Measurements from ENCODE around the gene MARCHF6. TPM values are rescaled to one million over a fixed set of nuclear protein-coding genes. Genes with fewer than 3 reads are reported as not detected.

MARCHF6 gene
- total and polyA plus RNA-seq, 2 of the 8 experiments (the other 6 are each of a cell fraction or from before 2014, with no cell fraction given): 93.1 to 118 TPM

- no peak overlapping the region for H2AK5ac ChIP-seq (ENCODE audit: low read depth, low read length)
- 47% methylated on average over 8 of the region's 8 CpGs; no CpG with 5 or more reads in 1 of the 2 experiments for WGBS, 2 experiments (ENCODE audit: extremely low coverage in 1 of 2, insufficient coverage in 1 of 2, insufficient read length in 1 of 2, insufficient replicate concordance in 2 of 2, low coverage in 1 of 2, low lambda C conversion rate in 2 of 2, missing lambda C conversion rate in 1 of 2)
- H3K14ac ChIP-seq (ENCODE audit: insufficient read length): no peak overlapping the region
- no peak overlapping the region for H2AFZ ChIP-seq (ENCODE audit: low read length)
- TF ChIP-seq CBX5 (IDR thresholded peaks at IDR 0.05; ENCODE audit: low read depth, low read length) (no peak), ATF2 (IDR thresholded peaks at IDR 0.05; ENCODE audit: low read length) (no peak), NANOG (IDR thresholded peaks at IDR 0.05; ENCODE audit: insufficient read depth, low read depth, low read length, poor library complexity, severe bottlenecking) (no peak), CEBPB (IDR thresholded peaks at IDR 0.05; ENCODE audit: low read depth, low read length) (no peak), EP300 (IDR thresholded peaks at IDR 0.05; ENCODE audit: borderline replicate concordance in 1 of 2, low read depth in 2 of 2, low read length in 2 of 2) (no peak), EZH2 (IDR thresholded peaks at IDR 0.05; ENCODE audit: low read depth, low read length, severe bottlenecking) (no peak), HDAC6 (IDR thresholded peaks at IDR 0.05; ENCODE audit: low read depth, low read length) (no peak), RAD21 (IDR thresholded peaks at IDR 0.05 in 1 of 2, conservative IDR thresholded peaks at IDR 0.05 in 1 of 2; ENCODE audit: low read depth in 2 of 2, low read length in 2 of 2) (no peak), EGR1 (IDR thresholded peaks at IDR 0.05; ENCODE audit: borderline replicate concordance, low read depth, low read length) (no peak)
- H2BK12ac ChIP-seq (ENCODE audit: low read depth, low read length): no peak overlapping the region
- no peaks in the 10 kb centered on the region for H3K79me2 ChIP-seq (ENCODE audit: control insufficient read depth in 1 of 2, insufficient read depth in 2 of 2, low read length in 2 of 2)
- H3K9ac ChIP-seq (replicated peaks in 1 of 4; ENCODE audit: extremely low read depth in 1 of 4, low read depth in 3 of 4, low read length in 3 of 4): no peak overlapping the region; a peak in 1 of 7 replicates
- H4K8ac ChIP-seq (ENCODE audit: extremely low read depth, insufficient read depth, low read length): no peak overlapping the region
- H2BK15ac ChIP-seq (ENCODE audit: low read length): no peak overlapping the region
- no peak overlapping the region for H3K56ac ChIP-seq (replicated peaks; ENCODE audit: insufficient read length, low read depth, low read length)
- no peak overlapping the region for H4K5ac ChIP-seq (ENCODE audit: insufficient read length, low read depth, low read length)
- POLR2A ChIA-PET (ENCODE audit: partially characterized antibody): interaction anchor here (1.2 to 1.4 kb wide), 3 partner anchors 12 to 56 kb away, joined by 3 to 5 read pairs (median 3); partner anchors contain the start of gene MARCHF6
- H2BK120ac ChIP-seq (replicated peaks; ENCODE audit: low read depth, low read length): no peak overlapping the region
- H2BK5ac ChIP-seq (ENCODE audit: low read depth, low read length): no peak overlapping the region
- H3K4me2 ChIP-seq (ENCODE audit: insufficient read depth in 1 of 2, low read depth in 2 of 2, low read length in 2 of 2): peak overlapping the region; percentile 95
- H3K27ac ChIP-seq (ENCODE audit: low read depth, low read length): no peak overlapping the region
- CTCF ChIA-PET (ENCODE audit: partially characterized antibody): interaction anchor here (0.6 to 1.7 kb wide), 4 partner anchors 11 to 117 kb away, joined by 3 to 5 read pairs (median 4); no protein-coding TSS in a partner anchor
- no peak overlapping the region for H2BK20ac ChIP-seq (ENCODE audit: low read length)
- no peak overlapping the region for H3K4ac ChIP-seq (replicated peaks; ENCODE audit: insufficient read length, low read depth, low read length)
- H3K4me3 ChIP-seq (ENCODE audit: extremely low read depth in 1 of 4, insufficient read depth in 2 of 4, low read depth in 3 of 4, low read length in 4 of 4): peak overlapping the region; percentile 80 to 97 (median 88)
- no peaks in the 10 kb centered on the region for H3K79me1 ChIP-seq (ENCODE audit: low read depth, low read length)
- no peak overlapping the region for H3K18ac ChIP-seq (ENCODE audit: extremely low read depth, low read length)
- DNase-seq (ENCODE audit: low read depth in 1 of 2, low spot score in 2 of 2) (no peak), FAIRE-seq (no peak)
- H3K36me3 ChIP-seq (ENCODE audit: control insufficient read depth in 2 of 4, insufficient read depth in 4 of 4, low read length in 3 of 4): no peaks in the 10 kb centered on the region
- peaks cover 0 to 6% (median 4%) of the 10 kb centered on the region in 4 experiments; a peak in 5 of 7 replicates for H3K4me1 ChIP-seq (replicated peaks in 1 of 4; ENCODE audit: control insufficient read depth in 3 of 4, insufficient read depth in 4 of 4, low read length in 3 of 4)
- H3K23ac ChIP-seq (ENCODE audit: insufficient read length): no peak overlapping the region
- peaks cover 0 to 6% of the 10 kb centered on the region in 2 experiments for H4K20me1 ChIP-seq (replicated peaks in 1 of 2; ENCODE audit: control insufficient read depth in 1 of 2, insufficient read depth in 2 of 2, low read length in 2 of 2)
- no peak overlapping the region for H4K91ac ChIP-seq (replicated peaks; ENCODE audit: insufficient read length, low read length)
- no peaks in the 10 kb centered on the region for H3K9me3 ChIP-seq (ENCODE audit: insufficient read depth in 2 of 2, low read depth in 1 of 2, low read length in 1 of 2)
- peaks cover 0 to 2% (median 0%) of the 10 kb centered on the region in 4 experiments; a peak in 1 of 7 replicates for H3K27me3 ChIP-seq (replicated peaks in 1 of 4; ENCODE audit: control insufficient read depth in 3 of 4, extremely low read depth in 1 of 4, insufficient read depth in 3 of 4, low read length in 3 of 4)
- H3K23me2 ChIP-seq (ENCODE audit: low read depth, low read length): peaks cover 6% of the 10 kb centered on the region
Observed at GRCh38 chr5:10306806-10307205, 46.7 kb upstream of the MARCHF6 start.

All from H1 (cell line).